Amniotic stem cell (primary cell): ENCODE results near the gene CRTAC1.
A peak's percentile ranks its signal among the peaks of the same experiment; 100 is the strongest.
"Not testable (repeated sequence)": the region's sequence is repeated elsewhere in the genome, so short reads cannot be mapped to it uniquely, and the experiment has no call there.

Experiments used
- DNase-seq: peaks from one replicate; lab custom pipeline; 2025; lab: John Stamatoyannopoulos, UW

Gene CRTAC1

DNA sequence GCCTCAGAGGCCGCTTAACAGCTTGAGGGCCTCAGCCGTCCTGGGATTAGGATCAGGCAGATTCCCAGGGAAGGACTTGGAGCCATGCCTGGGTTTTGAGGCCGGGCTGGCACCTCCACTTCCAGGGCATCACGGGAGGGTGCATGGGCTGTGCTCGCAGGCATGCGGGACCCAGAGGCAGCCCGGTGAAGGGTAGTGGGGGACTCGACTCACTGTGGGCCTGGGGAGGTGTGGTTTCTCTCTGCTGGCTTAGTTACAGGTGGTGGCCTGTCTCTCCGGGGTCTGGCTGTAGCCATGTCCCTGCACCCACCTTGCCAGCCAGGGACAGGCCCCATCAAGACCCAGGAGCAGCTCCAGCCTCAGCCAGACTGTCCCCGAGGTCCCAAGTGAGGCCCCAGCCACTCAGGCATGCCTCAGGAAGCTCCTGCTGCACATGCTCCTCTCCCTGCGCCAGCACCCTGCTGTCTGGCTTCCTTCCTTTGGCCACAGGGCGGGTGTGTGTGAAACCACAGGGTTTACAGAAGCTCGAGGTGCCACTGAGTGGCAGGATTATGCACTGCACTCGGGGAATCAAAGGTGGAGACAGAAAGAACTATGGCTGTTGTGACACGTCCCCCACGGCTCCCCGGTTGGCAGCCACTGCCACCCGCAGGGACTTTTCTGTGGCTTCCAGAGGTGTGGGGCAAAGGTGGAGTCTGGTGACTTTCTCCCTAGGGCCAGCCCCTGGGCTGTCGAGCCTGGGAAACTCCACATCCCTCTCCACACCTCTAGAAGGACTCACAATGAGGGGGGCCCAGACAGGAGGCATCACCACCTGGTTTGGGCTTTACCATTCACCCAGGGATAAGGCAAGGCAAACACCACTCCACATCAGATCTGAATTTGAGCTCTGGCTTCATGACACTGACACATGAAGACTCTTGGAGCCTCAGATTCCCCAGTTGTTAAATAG, 161.1 kb downstream of the CRTAC1 start:
- DNase-seq: peak; percentile 80

DNA sequence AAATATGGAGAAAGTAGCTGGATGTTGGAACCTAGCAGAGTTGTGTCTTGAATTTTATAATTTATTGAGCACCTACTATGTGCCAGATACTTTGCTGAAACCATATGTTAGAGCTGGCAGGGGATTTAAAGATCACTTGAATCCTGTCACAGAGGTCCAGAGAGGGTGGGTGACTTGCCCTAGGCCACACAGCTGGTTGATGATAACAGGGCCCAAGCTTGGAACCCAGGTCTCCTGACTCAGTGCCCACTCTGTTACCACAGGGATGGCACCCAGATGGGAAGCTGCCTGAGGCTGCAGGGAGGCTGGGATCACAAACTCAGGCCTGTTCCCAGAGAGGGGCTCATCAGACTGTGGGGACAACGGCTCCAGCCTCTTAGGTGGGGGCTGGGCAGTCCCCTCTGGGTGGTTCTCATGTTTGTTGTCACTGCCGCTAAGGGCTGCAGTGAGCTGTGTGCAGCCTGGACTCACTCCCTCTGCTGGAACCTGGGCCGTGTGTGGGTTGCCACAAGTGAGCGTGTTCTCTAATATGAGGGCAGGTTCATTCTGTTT, 162.2 kb downstream of the CRTAC1 start:
- no peak for DNase-seq

DNA sequence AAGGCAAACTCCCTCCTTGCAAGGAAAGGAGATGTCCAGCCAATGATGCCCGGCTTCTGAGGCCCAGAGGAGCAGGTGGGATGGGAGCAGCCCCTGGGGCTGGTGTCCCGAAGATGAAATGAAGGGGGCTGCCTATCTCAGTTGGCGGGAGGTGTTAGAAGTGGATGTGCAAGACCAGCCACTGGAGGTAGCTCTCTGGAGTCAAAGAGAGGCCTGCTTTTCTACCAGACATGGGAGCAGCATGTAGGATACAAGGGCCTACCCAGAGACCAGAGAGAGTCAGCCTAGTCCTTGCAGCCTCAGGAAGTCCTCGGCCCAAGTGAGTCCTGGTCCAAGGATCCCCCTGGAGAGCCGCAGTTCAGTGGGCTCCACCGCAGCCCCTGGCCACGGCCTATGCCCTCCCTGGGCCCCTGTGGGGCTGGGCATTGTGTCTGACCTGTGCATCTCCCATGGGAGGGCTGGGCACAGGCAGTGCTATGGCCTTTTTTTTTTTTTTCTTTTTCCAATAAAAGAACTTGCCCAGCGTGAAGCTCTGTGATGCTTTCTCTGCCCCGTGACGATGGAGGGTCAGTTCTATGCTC, 163.1 kb downstream of the CRTAC1 start:
- no peak for DNase-seq

DNA sequence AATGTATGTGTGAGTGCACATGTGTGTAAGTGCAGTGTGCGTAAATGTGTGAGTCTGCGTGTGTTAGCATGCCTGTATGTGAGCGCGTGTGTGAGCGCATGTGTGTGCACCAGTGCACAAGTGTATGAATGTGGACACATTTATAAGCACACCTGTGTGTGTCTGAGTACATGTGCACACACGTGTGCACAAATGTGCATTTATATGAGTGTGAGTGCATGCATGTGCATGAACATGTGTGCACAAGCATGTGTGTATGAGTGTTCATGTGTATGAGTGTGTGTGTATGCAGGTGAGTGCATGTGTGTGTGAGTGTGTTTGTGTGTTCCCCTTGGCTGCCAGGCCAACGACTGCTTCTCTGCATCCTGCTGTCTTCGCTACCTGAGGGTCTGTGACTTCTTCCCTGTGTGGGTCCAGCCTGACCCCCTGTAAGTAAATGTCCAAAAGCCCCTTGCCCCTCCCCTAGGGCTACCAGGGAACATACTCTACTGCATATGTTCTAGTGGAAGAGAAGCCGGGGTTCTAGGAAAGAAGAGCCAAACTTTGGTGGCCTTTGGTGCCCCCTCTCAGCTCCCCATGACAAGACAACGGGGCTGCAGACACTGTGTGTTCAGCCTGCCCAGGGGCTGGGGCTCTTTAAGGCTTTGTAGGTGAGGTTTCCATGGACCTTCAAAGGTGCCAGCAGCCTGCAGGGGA, 163.7 kb downstream of the CRTAC1 start:
- DNase-seq: no peak

DNA sequence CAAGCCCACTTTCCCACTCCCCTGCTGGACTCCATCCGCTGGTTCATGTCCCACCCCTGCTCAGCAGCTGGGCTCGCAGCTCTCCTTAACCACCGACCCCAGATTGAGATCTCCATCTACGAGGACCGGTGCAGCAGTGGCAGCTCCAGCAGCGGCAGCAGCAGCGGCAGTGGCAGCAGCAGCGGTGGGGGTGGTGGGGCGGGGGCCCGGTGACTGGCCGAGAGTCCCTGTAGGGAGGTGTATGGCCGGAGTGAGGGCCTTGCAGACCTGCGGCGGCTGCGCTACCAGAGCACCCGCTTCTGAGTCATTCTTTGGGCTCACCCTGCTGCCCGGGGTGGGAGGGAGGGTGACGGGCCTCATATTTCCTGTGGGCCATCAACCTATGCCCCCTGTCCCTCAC, 164.9 kb downstream of the CRTAC1 start:
- DNase-seq: no peak

DNA sequence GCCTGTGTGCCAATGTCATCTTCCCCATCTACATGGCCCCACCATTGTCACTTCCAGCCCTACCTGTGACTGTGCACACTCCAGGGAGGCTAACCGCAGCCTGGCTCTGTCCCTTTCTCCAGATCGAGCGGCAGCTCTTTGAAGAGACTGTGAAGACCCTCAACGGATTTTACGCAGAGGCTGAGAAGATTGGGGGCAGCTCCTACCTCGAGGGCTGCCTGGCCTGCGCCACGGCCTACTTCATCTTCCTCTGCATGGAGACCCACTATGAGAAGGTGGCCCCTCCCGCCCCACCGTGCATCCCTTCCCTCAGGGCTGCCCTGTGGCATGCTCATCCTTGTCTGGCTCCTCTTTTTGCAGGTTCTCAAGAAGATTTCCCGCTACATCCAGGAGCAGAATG, 166.6 kb downstream of the CRTAC1 start:
- no peak for DNase-seq

DNA sequence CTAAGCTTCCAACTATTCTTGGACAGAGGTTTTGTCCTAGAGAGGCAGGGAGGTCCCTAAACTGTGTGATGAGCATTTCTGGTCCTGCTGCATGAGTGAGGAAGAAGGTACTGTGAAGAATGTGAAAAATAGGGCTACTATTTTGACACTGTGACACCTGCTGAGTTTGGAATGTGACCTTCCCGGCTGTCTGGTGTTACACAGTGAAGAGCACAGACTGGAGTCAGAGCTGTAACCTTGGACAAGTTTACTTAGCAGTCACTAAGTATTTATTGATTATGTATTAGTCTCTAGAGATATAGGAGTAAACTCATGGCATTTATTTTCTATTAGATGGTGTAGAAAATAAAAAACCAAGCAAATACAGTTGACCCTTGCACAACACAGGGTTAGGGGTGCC, 168.5 kb downstream of the CRTAC1 start:
- DNase-seq: no peak

DNA sequence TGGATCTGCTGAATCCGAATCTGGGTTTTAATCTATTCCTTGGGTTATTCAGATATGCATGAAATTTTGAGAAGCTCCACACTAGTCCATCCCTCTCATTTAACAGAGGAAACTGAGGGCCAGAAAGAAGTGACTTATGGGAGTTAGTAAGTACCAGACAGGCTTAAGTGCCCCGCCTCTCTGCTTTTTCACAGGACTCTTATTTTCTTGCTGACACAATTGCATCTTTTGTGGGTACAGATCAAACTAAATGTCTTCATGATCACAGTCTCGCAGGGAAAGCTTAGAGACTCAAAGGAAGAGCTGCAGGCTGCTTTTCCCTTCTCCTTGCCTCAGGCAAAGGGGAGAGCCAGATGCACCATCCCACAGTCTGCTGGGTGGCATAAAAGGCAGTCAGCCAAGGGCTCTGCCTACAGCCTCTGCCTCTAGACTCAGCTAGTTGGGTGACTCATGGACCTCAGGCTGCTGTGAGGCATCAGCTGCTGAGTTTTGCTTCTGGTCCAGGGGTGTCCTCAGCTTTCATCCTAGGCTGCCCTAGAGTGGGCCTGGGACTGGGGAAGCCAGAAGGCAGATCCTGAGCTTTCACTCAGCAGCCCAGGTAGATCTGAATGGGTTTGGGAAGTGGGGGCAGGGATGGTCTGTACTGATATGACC, 169.2 kb downstream of the CRTAC1 start:
- peak; percentile 87 for DNase-seq

DNA sequence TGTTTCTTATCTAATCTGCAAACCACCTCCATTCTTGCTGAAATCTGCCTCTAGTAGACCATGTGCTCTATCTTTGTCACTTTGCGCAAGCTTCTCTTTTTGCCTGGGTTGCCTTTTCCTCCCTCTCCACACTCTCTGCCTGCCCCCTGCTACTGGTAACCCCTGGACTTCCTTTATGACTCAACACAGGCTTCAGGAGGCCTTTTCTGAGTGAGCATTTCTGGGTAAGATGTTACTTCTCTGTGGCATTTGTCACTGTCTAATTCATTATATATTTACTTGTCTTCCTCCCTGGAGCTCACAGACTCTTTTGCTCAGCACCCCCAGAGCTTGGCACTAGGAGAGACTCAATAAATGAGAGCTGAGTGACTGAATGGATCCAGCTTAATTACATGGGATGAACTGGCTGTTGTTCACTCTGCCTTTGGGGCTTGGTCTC, 172.4 kb downstream of the CRTAC1 start:
- DNase-seq: no peak

DNA sequence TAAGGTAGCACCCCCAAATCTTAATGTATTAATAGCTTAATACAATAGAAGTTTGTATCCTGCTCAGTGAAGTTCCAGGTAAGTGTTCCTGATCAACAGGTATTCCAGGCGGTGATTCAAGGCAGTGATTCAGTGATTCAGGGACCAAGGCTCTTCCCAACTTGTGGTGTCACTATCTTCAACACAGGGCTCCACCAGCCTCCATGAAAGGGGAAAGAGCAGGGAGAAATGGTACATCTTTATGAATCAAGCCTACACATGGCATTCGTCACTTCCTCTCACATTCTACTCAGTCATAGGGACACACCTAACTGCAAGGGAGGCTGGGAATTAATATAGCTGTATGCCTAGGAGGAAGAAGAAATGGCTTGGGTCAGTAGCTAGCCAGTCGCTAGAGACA, 175.7 kb downstream of the CRTAC1 start:
- no peak for DNase-seq

DNA sequence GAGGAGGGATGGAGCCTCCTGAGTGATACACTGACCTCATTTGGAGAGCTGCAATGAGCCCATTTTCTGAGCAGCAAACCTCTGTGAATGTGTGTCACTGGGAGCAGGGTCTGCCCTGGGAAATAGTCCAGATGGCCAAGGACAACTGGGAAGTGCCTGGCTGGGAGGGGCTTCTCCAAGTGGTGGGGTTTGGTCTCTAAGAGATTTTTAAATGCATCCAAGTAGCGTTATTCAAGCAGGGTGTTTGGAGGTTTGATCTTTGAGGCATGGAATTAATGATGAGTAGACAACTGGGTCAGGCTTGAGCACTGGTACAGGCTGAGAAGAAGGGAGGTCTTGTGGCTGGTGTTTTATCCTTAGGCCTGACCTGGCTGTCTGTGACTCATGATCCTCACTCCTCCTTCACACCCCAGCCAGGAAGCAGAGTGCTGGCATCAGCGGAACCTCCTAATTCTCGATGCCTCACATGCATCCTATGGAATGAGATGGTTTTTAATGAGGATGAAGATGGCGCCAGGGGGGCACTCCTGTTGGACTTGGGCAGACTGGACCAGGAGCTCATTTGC, 177.5 kb downstream of the CRTAC1 start:
- DNase-seq: no peak

DNA sequence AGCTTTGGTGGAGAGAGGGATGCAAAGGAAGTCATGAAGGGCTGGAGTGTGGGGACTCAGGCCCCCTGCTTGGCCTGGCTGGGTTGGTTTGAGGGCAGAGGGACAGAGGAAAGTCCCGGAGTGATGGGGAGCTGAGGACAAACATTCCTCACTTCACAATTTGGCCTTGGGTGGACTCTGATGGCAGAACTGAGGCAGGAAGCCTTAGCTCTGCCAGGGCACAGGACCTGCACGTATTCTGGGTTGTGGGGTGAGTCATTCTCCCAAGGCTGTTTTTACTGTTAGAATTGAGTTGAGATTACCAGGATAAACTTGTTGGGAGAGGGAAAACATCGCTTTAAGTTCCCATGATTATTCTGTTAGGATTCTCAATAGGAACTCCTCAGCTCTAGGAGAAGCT, 178.1 kb downstream of the CRTAC1 start:
- DNase-seq: no peak

DNA sequence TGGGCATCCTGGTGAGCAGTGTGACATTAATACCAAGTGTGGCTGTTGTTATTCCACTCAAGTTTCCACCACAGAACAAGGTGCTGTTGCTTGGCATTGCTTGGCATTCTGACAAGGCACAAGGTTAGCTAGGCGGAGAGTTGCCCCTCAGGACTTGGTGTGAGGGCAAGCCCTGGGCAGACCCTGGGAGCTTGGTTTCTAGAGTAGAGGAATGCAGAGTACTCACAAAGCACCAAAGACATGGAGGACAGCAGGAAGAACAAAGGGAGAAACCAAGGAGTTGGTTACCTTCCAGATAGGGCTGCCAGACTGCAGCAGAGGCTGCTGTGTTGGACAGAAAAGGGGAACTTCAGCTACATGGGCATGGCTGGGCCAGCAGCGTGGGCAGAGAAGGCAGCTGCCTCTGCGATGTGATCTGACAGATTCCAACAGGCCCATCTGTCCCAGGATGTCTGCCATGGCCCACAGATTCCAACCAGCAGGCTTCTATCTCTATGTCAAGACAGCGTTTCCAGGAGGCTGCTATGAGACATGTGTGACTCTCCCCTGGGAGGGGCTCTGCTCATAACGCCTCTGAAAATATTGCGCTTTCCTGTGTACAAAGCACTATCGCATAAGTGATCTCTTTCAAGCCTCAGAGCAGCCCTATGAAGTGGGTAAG, 178.9 kb downstream of the CRTAC1 start:
- no peak for DNase-seq

DNA sequence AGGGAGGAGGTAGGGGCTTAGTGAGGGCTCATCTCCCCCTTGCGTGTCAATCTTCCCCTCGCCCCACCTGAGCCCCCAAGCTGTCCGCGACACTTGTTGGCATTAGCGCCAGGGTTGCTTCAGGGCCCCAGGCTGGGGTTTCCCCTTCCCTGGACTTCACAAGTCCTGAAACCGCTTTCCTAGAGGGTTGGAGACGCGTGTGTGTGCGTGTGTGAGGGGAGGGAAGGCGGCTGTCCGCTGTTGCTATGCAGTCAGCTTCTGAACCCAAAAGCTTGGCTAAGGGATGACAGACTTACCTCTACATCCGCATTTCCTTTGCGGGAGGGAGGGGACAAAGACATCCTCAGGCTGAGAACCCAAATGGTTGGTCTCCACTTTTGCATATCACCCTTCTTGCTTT, 180.0 kb downstream of the CRTAC1 start:
- DNase-seq: no peak

DNA sequence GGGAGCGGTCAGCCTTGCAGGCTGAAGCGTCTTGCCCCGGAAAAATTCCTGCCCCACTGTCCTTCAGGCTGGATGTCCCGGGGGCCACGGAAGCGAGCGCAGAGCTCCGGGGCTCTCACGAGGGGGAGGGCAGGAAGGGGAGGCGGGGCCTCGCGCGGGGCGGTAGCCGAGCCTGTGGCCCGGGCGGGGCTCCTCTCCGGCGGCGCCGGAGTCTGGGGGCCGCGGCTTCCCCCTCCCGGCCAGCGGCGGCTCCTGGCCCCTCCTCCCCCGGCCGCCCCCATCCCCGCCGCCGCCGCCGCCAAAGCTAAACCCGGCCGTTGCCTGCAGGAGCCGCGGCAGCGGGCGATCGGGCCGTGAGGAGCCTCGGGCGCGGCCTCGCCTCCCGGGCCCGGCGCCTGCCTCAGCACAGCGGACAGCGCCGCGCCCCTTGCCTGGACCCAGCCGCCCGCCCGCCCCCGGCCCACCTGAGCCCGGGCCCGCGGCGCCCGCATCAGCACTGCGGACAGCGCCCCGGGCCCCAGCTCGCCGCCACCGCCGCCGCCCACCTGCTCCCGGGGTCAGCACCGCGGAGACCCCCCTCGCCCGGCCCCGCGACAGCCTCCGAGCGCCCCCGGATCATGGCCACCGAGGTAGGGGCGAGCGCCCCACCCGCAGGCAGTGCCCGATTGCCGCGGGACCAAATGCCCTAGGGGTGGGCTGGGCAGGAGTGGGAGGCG, 180.6 kb downstream of the CRTAC1 start, which contains the start of gene GOLGA7B:
Gene GOLGA7B, plus strand, starts transcription at position 157 of the 716 bp plus-strand sequence. Its CDS starts 461 bp downstream, at position 618.
- DNase-seq: no peak

DNA sequence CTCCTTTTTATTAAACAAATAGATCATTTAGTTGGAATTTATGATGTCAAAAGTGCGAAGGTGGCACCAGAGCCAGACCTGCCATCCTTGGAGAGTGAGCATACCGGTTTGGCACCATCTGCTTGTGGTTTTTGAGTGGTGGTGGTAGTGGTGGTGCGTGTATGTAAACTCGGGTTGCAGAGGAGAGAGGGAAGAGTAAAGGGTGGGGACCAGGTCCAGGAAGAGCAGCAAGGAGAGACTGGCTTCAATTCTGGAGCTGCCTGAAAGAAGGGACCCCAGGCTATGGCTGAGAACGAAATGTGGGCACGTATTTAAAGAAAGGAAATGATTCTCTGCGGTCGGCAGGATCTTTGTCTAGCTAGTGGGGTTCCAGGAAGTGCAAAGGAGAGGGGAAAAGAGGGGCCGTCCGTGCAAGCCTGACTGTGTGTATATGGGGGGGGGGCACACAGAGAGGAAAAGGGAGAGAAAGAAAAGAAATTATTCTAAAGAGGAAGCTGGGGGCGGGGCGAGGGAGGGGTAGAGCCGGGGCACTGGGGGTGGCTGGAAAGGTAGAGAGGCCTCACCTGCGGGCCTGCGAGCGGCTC, 181.2 kb downstream of the CRTAC1 start:
- DNase-seq: no peak

DNA sequence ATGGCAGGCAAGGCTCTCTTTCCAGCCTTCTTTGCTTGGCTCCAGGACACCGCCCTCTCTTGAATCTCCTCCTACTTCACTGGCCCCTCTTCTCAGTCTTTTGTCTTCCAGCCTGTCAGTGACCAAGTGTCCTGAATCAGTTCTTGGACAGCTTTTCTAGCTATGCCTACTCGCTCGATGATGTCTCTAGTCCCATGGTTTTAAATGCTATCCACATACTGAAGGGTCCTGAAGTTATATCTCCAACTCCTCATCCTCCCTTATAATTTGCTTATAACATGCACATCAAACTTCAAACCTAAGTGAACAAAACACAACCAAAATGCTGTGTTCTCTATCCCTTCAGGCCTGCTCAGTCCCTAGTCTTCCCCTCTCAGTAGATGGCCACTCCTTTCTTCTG, 185.7 kb downstream of the CRTAC1 start:
- DNase-seq: no peak

DNA sequence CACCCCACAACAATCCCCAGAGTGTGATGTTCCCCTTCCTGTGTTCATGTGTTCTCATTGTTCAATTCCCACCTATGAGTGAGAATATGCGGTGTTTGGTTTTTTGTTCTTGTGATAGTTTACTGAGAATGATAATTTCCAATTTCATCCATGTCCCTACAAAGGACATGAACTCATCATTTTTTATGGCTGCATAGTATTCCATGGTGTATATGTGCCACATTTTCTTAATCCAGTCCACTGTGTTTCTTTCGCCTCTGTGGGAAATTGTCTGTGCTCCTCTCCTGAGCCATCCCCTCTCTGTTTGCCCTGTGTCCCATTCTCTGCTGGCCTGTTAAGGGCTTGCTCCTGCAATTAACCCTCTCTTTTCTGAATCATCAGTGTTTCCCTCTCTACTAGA, 186.4 kb downstream of the CRTAC1 start:
- not testable (repeated sequence) for DNase-seq

DNA sequence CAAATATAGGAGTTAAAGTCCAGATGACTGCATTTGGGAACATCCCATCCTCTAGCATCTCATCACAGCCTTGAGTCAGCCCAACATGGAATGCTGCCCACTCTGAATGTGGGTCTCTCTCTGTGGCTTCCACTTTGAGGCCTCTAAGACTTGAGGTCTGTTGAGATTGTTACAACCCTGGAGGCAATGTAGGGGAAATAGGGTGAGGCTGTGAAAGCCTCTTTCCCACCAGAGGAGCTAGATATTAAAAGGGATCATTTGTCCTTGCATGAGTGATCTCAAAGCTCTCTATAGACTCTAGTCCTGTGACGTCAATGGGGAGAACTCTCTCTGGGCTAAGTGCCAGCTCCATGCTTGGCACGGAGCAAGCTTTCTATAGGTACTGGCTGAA, 187.1 kb downstream of the CRTAC1 start:
- no peak for DNase-seq

DNA sequence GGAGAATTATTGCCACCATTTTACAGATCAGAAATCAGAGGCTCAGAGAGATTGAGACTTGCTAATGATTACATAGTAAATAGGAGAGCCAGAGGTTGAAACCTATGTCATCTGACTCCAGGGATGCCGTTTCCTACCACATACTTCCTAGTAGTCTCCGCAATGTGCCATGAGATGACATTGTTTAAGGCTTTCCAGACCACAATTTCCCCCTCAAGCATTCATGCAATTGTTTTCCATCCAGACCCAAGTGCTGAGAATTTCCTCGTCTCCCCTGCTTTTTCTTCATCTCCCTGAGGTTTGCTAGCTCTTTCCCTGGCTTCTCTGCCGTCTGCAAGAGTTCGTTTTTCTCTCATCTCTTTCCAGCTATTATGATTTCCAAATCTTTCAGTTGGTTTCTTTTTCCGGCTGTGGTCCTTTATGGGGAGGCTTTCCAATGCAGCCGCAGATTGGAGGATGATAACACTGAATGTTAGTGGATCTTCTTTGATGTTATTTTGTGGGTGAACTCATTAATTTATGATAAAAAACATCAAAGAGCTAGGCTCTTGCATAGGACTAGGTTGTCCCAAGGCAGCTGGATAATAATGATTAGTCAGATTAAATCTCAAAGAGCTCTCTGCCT, 187.7 kb downstream of the CRTAC1 start:
- no peak for DNase-seq
